Naive B cell (primary cell): ENCODE results near the gene GRHL1. TPM values are rescaled to one million over a fixed set of nuclear protein-coding genes. Genes with fewer than 3 reads are reported as not detected.
A peak's percentile ranks its signal among the peaks of the same experiment; 100 is the strongest.

Source experiments
- ATAC-seq, 2 donors: fragments of 150-1000 bp; cut with Tn5 transposase; 2 replicates each; pipeline ENCODE4 v1.10.0; 2021; ENCODE audit warnings: low read depth in 2 of 2, mild to moderate bottlenecking in 2 of 2, moderate library complexity in 2 of 2
- DNase-seq: peaks from one replicate; pipeline ENCODE4 v3.0.0; 2022
- H3K27ac Mint-ChIP-seq, 6 donors: one replicate each; pipeline ENCODE4 v1.8.0; 2020 to 2022; ENCODE audit warnings: mild to moderate bottlenecking in 6 of 6, mixed read lengths in 6 of 6, moderate library complexity in 5 of 6, inconsistent platforms in 2 of 6
- H3K27me3 Mint-ChIP-seq, 3 donors: one replicate each; pipeline ENCODE4 v1.8.0; 2021 to 2022; ENCODE audit warnings: mixed read lengths in 3 of 3, mild to moderate bottlenecking in 1 of 3
- H3K36me3 Mint-ChIP-seq, 2 donors: one replicate each; pipeline ENCODE4 v1.8.0; 2020 to 2022; ENCODE audit warnings: mixed read lengths in 2 of 2, inconsistent platforms in 1 of 2, mild to moderate bottlenecking in 1 of 2
- H3K4me1 Mint-ChIP-seq, 3 donors: one replicate each; pipeline ENCODE4 v1.8.0; 2020 to 2022; ENCODE audit warnings: mixed read lengths in 3 of 3, inconsistent platforms in 1 of 3, mild to moderate bottlenecking in 1 of 3, moderate library complexity in 1 of 3
- H3K4me3 Mint-ChIP-seq, 8 donors: one replicate each; pipeline ENCODE4 v1.8.0; 2020 to 2022; ENCODE audit warnings: mild to moderate bottlenecking in 8 of 8, mixed read lengths in 8 of 8, moderate library complexity in 8 of 8, inconsistent platforms in 2 of 8
- H3K9me3 Mint-ChIP-seq, 7 donors: one replicate each; pipeline ENCODE4 v1.8.0; 2020 to 2022; ENCODE audit warnings: mixed read lengths in 7 of 7, mild to moderate bottlenecking in 5 of 7, inconsistent platforms in 2 of 7, moderate library complexity in 1 of 7
- polyA plus RNA-seq, 6 donors: library from polyadenylated mRNA; unstranded; fragments of 300-500 nt; fragmentation: Illumina TruSeq; gene quantifications; one replicate each; pipeline ENCODE4 v1.2.3, GENCODE V29; 2021; ENCODE audit warnings: low read depth in 6 of 6

Gene GRHL1
- polyA plus RNA-seq, 6 donors from 2014 or later, result 0.09 to 0.89 (median 0.41) TPM; not detected in 1

DNA sequence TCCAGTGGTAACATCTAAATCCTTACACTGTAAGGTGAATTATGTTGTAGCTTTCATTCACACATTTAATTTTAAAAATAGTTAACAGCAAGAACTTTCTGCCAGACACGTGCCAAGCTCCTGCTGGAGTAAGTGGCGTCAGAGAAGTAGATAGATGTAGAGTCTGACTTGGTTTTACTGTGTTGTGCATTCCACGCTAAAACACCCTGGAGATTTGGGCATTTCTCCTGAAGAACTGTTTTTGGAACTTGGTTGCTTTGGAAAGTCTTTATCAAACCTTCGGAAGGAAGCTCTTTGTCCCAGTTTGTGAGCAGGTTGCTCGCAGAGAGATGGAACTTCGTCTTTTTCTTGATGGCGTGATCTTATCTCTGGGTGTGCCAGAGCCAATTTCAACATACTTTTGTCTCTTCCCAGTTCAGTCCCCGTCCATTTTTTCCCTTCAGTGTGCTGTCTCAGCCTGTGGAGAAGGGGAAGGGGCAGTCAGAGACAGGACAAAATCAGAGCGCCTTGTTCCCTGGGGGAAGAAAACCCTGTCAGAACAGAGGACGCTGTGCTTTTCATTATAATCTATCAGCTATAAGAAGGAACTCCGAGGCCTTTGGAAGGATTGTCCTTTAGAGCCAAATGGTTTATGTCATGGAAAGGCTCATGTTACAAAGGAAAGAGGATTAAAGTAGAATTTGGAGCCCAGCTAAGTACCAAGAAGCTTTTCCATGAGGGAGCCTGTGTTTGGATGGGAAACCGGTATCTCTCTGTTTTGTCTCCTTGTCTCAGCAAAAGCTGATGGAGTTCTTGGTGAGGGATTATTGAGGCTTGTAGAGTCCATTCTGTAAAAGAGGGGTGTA lies 18.9 kb downstream of the GRHL1 start:
- Mint-ChIP-seq H3K9me3 (no peaks in the 10 kb centered on the region), H3K4me3 (no peak overlapping the region), H3K27ac (no peak overlapping the region), H3K27me3 (peaks cover 0 to 6% (median 5%) of the 10 kb centered on the region in 3 donors), H3K4me1 (peaks cover 5 to 17% (median 8%) of the 10 kb centered on the region in 3 donors), H3K36me3 (no peaks in the 10 kb centered on the region)
- no peak for ATAC-seq
- DNase-seq, result no peak

GRCh38 chr2:9971105-9971818 lies 19.8 kb downstream of the GRHL1 start:
- Mint-ChIP-seq H3K36me3 (no peaks in the 10 kb centered on the region), H3K27ac (no peak overlapping the region), H3K27me3 (peaks cover 4 to 11% (median 10%) of the 10 kb centered on the region in 3 donors), H3K4me3 (no peak overlapping the region), H3K9me3 (no peaks in the 10 kb centered on the region), H3K4me1 (peaks cover 4 to 17% (median 6%) of the 10 kb centered on the region in 3 donors)
- DNase-seq (no peak), ATAC-seq (no peak)

- Mint-ChIP-seq H3K4me1 (peaks cover 4 to 17% (median 6%) of the 10 kb centered on the region in 3 donors), H3K36me3 (no peaks in the 10 kb centered on the region), H3K4me3 (no peak overlapping the region), H3K9me3 (no peaks in the 10 kb centered on the region), H3K27me3 (peaks cover 10 to 18% (median 16%) of the 10 kb centered on the region in 3 donors), H3K27ac (no peak overlapping the region)
- no peak for ATAC-seq
- DNase-seq, result no peak
Measured at GRCh38 chr2:9971890-9972289, 20.4 kb downstream of the GRHL1 start.

DNA sequence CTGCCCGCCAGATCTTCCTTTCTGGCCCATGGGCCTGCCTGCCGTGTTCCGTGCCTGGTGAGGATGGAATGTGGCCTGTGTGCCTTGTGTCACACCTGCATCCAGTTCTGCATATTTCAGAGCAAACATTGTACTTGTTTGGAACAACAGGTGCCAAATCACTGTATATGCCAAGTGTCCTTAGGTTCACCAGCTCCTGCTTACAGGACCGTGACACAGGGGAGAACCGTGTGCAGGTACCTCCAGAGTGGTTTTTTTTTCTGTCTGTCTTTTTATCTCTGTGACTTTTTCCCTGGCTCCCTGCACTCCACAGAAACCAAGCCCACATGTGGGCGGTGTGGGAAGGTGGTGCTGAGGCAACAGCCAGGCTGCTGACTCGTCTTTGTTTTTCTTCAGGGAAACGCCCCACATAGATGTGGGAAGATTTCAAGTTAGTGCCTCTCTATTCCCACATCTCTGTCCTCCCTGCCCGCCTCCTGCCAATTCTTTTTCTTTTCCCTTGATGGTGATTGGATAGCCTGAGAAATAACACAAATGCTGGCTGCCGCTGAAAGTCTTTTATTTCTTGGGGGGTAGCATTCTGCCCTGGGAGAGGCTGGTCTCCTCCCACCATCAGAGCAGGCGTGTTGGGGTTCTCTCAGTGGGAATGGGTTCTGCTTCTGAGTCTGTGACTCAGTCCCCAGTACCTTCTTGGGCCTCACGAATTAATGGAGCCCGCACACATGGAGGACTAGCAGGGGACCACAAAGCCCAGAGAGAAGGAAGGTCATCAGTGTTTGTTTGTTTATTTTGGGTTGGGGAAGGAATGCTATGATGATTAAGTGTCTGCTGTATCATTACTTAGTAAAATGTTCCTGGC lies 21.4 kb downstream of the GRHL1 start:
- Mint-ChIP-seq H3K9me3 (peaks cover 0 to 3% (median 0%) of the 10 kb centered on the region in 7 donors), H3K4me1 (peaks cover 0 to 7% (median 3%) of the 10 kb centered on the region in 3 donors), H3K27me3 (peaks cover 14 to 19% (median 16%) of the 10 kb centered on the region in 3 donors), H3K36me3 (peaks cover 0 to 3% of the 10 kb centered on the region in 2 donors), H3K27ac (peak overlapping the region in 1 of 6 donors; percentile 21), H3K4me3 (no peak overlapping the region)
- ATAC-seq, result no peak
- DNase-seq, result no peak

DNA sequence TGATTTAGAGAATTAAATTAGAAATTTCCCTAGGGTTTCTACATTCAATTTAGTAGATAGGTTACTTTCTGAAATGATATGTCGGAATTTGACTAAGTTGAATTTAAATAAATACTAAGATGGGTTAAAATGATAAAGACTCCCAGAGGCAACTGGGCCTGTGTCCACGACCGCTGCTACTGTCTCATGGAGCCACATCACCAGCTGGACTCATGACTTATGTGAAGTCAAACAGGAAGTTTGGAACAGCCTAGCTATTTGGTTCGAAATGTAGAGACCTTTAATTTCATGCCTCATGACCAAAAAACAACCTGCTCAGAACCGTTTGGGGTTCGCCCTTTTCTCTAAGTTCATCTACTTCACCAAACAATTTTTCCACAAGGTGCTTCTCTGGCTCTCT lies 22.2 kb downstream of the GRHL1 start:
- peaks cover 16 to 27% (median 22%) of the 10 kb centered on the region in 3 donors for H3K27me3 Mint-ChIP-seq
- ATAC-seq, result no peak
- peaks cover 0 to 9% (median 0%) of the 10 kb centered on the region in 7 donors for H3K9me3 Mint-ChIP-seq
- no peak for DNase-seq
- H3K4me1 Mint-ChIP-seq, result no peaks in the 10 kb centered on the region
- H3K4me3 Mint-ChIP-seq, result no peak overlapping the region
- no peak overlapping the region for H3K27ac Mint-ChIP-seq
- peaks cover 4 to 5% of the 10 kb centered on the region in 2 donors for H3K36me3 Mint-ChIP-seq

- Mint-ChIP-seq H3K4me3 (no peak overlapping the region), H3K27ac (no peak overlapping the region), H3K4me1 (no peaks in the 10 kb centered on the region), H3K27me3 (peaks cover 16 to 29% (median 22%) of the 10 kb centered on the region in 3 donors), H3K9me3 (peaks cover 0 to 9% (median 0%) of the 10 kb centered on the region in 7 donors), H3K36me3 (peaks cover 4 to 5% of the 10 kb centered on the region in 2 donors)
- DNase-seq (no peak), ATAC-seq (no peak)
Measured at GRCh38 chr2:9974343-9974742, 22.9 kb downstream of the GRHL1 start.

- H3K4me1 Mint-ChIP-seq, result no peaks in the 10 kb centered on the region
- H3K27me3 Mint-ChIP-seq, result peaks cover 16 to 29% (median 24%) of the 10 kb centered on the region in 3 donors
- H3K36me3 Mint-ChIP-seq, result peaks cover 4 to 5% of the 10 kb centered on the region in 2 donors
- H3K9me3 Mint-ChIP-seq, result peaks cover 0 to 9% (median 0%) of the 10 kb centered on the region in 7 donors
- ATAC-seq, result no peak
- no peak overlapping the region for H3K4me3 Mint-ChIP-seq
- H3K27ac Mint-ChIP-seq, result no peak overlapping the region
- no peak for DNase-seq
Measured at GRCh38 chr2:9975328-9975727, 23.8 kb downstream of the GRHL1 start.

- no peak overlapping the region for H3K27ac Mint-ChIP-seq
- no peaks in the 10 kb centered on the region for H3K4me1 Mint-ChIP-seq
- peaks cover 16 to 33% (median 30%) of the 10 kb centered on the region in 3 donors for H3K27me3 Mint-ChIP-seq
- peaks cover 4 to 5% of the 10 kb centered on the region in 2 donors for H3K36me3 Mint-ChIP-seq
- H3K4me3 Mint-ChIP-seq, result peak overlapping the region in 1 of 8 donors; percentile 10
- no peak for DNase-seq
- ATAC-seq, result no peak
- peaks cover 0 to 9% (median 0%) of the 10 kb centered on the region in 7 donors for H3K9me3 Mint-ChIP-seq
Measured at GRCh38 chr2:9975805-9976447, 24.4 kb downstream of the GRHL1 start.

DNA sequence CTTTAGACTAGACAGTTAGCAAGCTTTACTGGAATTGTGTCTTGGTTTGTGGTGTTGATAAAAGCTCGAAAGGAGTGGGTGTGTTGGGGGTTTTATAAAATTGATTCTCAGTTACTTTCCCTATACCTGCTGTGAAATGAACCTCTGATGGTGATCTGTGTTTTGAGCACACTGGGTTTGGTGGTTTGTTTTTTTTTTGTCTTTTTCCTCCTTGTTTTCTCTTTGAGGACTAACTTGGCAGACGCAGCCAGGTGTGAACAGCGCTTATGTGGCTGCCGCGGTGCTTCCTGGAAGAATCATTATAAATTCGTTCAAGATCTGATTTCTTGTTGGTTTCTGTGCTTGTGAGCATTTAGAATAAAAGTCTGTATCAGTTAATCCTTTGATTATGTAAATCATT lies 28.5 kb downstream of the GRHL1 start:
- Mint-ChIP-seq H3K4me3 (no peak overlapping the region), H3K4me1 (peaks cover 1 to 7% (median 5%) of the 10 kb centered on the region in 3 donors), H3K36me3 (peaks cover 4 to 5% of the 10 kb centered on the region in 2 donors), H3K9me3 (peaks cover 0 to 9% (median 0%) of the 10 kb centered on the region in 7 donors), H3K27ac (no peak overlapping the region), H3K27me3 (peaks cover 19 to 40% (median 36%) of the 10 kb centered on the region in 3 donors)
- ATAC-seq, result no peak
- DNase-seq, result no peak

DNA sequence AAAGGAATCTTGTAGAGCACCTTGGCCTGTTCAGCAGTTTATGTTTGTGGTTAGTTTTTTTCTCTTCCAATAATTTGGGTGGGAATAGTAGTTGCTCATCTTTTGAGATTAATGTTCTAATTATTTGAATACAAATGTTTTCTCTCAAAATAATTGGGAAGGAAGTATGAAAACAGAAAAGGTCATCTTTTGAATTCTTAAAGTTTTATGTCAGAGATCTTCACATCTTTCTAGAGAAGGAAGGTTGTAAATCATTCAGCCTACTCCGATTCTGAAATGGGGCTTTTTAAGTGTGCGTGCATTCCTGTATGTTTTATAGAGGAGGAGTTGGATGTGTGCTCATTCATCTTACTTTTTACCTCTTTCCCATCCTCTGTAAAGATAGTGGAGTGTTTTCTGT lies 29.0 kb downstream of the GRHL1 start:
- Mint-ChIP-seq H3K4me1 (peaks cover 1 to 7% (median 5%) of the 10 kb centered on the region in 3 donors), H3K36me3 (peaks cover 4 to 5% of the 10 kb centered on the region in 2 donors), H3K9me3 (peaks cover 0 to 9% (median 0%) of the 10 kb centered on the region in 7 donors), H3K27me3 (peaks cover 19 to 40% (median 36%) of the 10 kb centered on the region in 3 donors), H3K4me3 (no peak overlapping the region), H3K27ac (peak overlapping the region in 1 of 6 donors; percentile 21)
- ATAC-seq, result no peak
- no peak for DNase-seq

DNA sequence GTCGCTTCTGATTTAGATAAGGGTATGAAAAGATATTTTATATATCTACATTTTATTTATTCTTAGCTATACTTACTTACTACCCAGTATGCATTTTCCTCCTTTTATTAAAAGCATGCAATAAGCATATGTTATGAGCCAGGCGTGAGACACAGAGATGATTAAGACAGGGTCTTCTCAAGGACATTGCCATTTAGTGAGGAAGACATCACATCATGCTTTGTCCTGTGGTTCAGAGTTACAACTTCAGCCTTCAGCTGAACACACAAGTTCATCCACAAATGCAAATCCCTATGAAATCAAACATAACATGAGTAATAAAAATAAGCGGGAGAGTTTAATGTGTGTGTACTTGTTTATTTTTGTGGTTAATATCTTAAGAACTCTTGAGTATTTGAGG lies 30.2 kb downstream of the GRHL1 start:
- H3K4me3 Mint-ChIP-seq, result no peak overlapping the region
- DNase-seq (no peak), ATAC-seq (no peak)
- H3K4me1 Mint-ChIP-seq, result peaks cover 1 to 7% (median 5%) of the 10 kb centered on the region in 3 donors
- H3K9me3 Mint-ChIP-seq, result peaks cover 0 to 9% (median 0%) of the 10 kb centered on the region in 7 donors
- peaks cover 4 to 5% of the 10 kb centered on the region in 2 donors for H3K36me3 Mint-ChIP-seq
- peak overlapping the region in 1 of 6 donors; percentile 13 for H3K27ac Mint-ChIP-seq
- H3K27me3 Mint-ChIP-seq, result peaks cover 11 to 32% (median 27%) of the 10 kb centered on the region in 3 donors

GRCh38 chr2:9982248-9982647 lies 30.8 kb downstream of the GRHL1 start:
- DNase-seq (no peak), ATAC-seq (no peak)
- peaks cover 1 to 7% (median 5%) of the 10 kb centered on the region in 3 donors for H3K4me1 Mint-ChIP-seq
- no peak overlapping the region for H3K4me3 Mint-ChIP-seq
- peaks cover 4 to 5% of the 10 kb centered on the region in 2 donors for H3K36me3 Mint-ChIP-seq
- H3K27me3 Mint-ChIP-seq, result peaks cover 8 to 28% (median 22%) of the 10 kb centered on the region in 3 donors
- peaks cover 0 to 9% (median 0%) of the 10 kb centered on the region in 7 donors for H3K9me3 Mint-ChIP-seq
- no peak overlapping the region for H3K27ac Mint-ChIP-seq
